DMS114 treated with DMSO at 0.1 percent for 48 hours (cell line): ENCODE measurements around the gene EXOSC5.
"Not testable (repeated sequence)": the region's sequence is repeated elsewhere in the genome, so short reads cannot be mapped to it uniquely, and the experiment has no call there.

Experiments
- DNase-seq: peaks from one replicate; lab custom pipeline; 2025; ENCODE audit not compliant: unreplicated experiment; lab: John Stamatoyannopoulos, UW

Gene EXOSC5

GRCh38 chr19:41408846-41409245 is 11.7 kb upstream of the EXOSC5 start:
- not testable (repeated sequence) for DNase-seq

GRCh38 chr19:41408256-41408655 is 11.1 kb upstream of the EXOSC5 start:
- no peak for DNase-seq

- no peak for DNase-seq
Measured at GRCh38 chr19:41407271-41407670, 10.1 kb upstream of the EXOSC5 start.

GRCh38 chr19:41405776-41406175 is 8.6 kb upstream of the EXOSC5 start:
- no peak for DNase-seq

DNA sequence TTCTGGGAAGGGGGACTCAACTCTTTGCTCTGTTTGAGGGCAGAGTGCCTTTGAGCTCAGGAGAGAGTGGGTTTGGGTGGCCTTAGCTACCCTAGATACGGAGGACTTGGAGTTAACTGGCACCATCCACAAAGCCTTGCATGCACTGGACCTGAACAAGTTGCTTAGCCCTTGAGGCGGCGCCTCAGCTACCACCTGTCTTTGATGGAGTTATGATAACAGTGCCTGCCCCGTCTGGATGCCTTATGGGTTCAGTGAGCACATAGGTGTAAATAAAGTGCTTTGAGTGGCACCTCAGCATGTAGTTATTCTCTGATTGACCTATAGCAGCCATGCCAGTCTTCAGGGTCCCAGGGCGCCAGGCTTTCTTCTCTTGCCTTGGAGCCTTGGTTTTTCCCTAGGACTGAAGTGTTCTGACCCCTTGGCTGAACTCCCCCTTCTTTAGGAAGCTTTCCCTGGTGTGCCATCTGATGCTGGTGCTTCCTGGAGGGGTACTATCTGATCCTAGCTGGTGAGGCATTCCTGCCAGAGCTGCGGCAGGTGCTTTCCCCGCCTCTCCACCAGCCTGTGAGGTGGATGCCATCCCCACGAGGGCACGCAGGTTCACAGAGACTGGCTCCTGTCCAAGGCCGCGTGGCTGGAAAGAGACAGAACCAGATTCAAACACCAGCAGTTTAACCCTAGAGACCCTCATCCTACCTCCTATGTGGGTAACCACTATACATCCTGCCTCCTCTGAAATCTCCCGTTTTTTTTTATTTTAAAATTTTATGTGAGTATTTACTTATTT is 6.2 kb upstream of the EXOSC5 start:
- DNase-seq = no peak

- no peak for DNase-seq
Measured at GRCh38 chr19:41402010-41402409, 4.9 kb upstream of the EXOSC5 start.

- DNase-seq = no peak
Measured at GRCh38 chr19:41401483-41401882, 4.3 kb upstream of the EXOSC5 start.

- DNase-seq = no peak
Measured at GRCh38 chr19:41399525-41399924, 2.4 kb upstream of the EXOSC5 start.

GRCh38 chr19:41399091-41399490 is 1.9 kb upstream of the EXOSC5 start:
- DNase-seq = no peak

- DNase-seq = no peak
Measured at GRCh38 chr19:41398598-41398997, 1.4 kb upstream of the EXOSC5 start.

DNA sequence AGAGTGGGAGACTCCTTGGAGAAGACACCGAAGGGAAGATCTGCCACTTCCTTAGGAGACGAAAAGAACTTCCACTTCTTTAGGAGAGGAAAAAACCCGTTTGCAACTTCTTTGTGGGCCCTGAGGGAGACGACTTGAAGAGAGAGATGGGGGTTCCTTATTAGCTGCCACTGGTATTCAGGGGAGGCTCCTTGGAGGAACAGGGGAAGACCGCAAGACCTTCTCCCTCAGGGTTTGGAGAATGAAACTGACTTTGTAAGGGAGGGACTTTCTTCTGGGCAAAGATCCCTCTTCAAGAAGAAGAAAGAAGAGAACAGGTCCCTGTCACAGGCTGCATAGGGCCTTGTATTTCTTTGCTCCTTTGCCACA is 875 bp upstream of the EXOSC5 start:
- no peak for DNase-seq

- no peak for DNase-seq
Measured at GRCh38 chr19:41395355-41395754, 1.8 kb downstream of the EXOSC5 start.

- no peak for DNase-seq
Measured at GRCh38 chr19:41392775-41393174, 4.4 kb downstream of the EXOSC5 start.

DNA sequence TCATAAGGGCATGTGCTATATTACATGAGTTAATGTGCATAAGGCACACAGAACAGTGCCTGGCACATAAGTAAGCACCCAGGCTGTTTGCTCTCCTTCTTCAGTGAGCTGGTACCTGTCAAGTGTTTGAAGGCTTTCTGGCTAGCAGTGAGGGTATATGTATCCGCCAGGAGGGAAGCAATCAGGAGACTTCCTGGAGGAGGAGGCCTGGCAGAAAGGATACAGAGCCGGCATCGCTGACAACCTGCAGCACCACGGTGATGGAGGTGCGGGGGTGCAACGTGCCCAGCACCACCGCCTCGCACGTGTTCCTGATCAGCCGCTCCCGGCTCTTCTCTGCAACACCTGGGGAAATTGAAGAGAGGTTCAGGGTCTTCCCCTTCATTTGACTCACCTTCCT is 5.5 kb downstream of the EXOSC5 start:
- no peak for DNase-seq

- DNase-seq = no peak
Measured at GRCh38 chr19:41386442-41386841, 10.7 kb downstream of the EXOSC5 start.

DNA sequence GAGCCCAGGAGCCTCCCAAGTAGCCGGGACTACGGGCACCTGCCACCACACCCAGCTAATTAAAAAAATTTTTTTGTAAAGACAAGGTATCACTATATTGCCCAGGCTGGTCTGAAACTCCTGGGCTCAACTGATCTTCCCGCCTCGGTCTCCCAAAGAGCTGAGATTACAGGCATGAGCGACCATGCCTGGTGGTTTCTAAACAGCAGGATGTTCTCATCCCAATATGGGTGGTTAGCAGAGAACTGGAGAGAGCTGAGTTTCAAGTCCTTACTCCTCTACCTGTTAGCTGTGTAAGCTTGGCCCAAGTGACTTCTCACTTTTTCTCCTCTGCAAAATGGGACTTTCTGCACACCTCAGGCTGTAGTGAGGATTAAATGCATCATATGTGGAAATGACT is 12.8 kb downstream of the EXOSC5 start:
- no peak for DNase-seq

- DNase-seq = not testable (repeated sequence)
Measured at GRCh38 chr19:41381536-41381935, 15.6 kb downstream of the EXOSC5 start.

DNA sequence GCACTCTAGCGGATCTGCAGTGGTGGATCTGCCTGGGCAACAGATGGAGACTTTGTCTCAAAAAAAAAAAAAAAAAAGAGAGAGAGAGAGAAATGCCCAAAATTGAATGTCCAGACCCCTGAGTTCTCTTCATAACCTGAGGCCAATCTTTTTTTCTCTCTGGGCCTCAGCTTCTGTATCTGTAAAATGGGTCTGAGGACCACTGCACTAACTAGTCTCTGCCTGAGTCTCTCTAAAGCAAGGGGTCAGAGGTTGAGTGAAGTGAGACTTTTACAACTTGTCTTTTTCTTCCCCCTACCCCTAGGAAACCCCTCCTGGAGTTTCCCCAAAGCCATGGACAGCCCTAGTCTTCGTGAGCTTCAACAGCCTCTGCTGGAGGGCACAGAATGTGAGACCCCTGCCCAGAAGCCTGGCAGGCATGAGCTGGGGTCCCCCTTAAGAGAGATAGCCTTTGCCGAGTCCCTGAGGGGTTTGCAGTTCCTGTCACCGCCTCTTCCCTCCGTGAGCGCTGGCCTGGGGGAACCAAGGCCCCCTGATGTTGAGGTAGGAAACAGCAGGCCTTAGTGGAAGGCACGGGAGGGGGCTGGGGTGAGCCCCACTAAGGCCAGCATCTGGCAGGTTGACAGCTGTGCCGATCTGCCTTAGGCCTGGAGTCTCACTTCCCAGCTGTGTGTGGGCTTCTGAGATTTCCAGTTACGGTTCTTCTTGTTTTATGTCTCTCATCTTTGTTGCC is 19.0 kb downstream of the EXOSC5 start:
- DNase-seq = no peak

DNA sequence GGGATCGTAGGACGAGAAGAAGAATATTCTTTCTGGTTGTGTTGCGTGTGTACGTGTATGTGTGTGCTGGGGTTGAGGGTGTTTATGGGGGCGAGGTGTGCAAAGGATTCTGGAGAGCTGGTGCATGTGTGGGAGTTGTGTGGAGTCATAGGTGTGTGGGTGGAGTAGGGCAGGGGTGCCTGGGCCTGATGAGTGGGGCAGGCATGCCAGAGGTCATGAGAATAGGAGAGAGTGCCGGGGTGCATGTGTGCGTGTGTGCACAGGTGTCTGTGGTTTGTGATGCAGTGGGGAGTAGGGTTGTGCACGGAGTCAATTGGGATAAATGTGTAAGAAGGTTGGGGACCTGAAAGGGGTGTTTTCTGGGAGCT is 20.2 kb downstream of the EXOSC5 start:
- no peak for DNase-seq

- DNase-seq = peak; percentile 21
Measured at GRCh38 chr19:41376241-41376997, 20.7 kb downstream of the EXOSC5 start, which contains the start of gene TMEM91. TSS of gene TMEM91 (plus strand) at chr19:41376533. CDS start at chr19:41378310, 1,777 bp downstream.

- no peak for DNase-seq
Measured at GRCh38 chr19:41373993-41374392, 23.2 kb downstream of the EXOSC5 start.

- DNase-seq = no peak
Measured at GRCh38 chr19:41372501-41372900, 24.7 kb downstream of the EXOSC5 start.
